Measurements from ENCODE around the gene TMEM135.
"Not testable (repeated sequence)": the region's sequence is repeated elsewhere in the genome, so short reads cannot be mapped to it uniquely, and the experiment has no call there.

The TMEM135 gene

GRCh38 chr11:87020764-87021365 lies 16.9 kb upstream of the TMEM135 start:
- DNase-seq (ENCODE audit: low read depth in 2 of 2) = peak in 1 of 2 experiments; percentile 6

DNA sequence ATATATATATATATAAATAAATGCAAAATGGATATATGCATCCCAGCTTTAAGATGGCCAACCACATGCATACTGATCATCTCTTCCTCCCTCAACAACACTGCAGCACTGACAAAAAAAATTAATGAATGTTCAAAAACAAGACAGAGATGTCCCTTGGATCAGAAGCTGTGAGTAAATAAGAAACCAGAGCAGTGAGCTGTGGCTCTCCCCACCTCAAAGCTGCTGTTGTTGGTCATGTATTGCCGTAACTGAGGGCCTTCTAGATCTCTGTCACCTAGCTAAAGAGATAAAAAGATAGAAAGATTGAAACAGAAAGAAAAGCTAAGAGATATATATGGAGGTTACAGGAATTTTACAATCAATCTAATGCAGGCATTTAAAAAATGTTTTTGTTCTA lies 15.5 kb upstream of the TMEM135 start:
- DNase-seq (ENCODE audit: low read depth in 2 of 2) = no peak

DNA sequence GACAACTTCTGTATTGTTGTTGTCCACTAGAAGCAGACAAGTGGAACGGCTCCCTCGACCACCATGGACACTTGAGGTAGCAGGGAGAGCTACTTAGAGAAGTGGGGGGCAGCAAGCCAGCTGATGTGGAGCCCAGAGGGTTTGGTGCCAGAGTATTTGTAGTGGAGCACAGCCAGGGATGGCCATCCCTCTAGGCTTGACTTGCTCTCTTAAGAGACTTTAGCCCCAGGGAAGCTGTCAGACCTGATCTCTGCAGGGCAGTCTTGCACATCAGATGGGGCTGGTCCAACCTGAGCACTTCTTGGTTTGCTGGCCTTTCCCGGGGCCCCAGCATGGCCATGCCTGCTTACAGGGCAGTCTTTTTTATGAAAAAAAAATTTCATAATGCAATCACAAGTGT lies 15.0 kb upstream of the TMEM135 start:
- DNase-seq (ENCODE audit: low read depth in 2 of 2) = no peak

GRCh38 chr11:87026415-87026814 lies 11.3 kb upstream of the TMEM135 start:
- not testable (repeated sequence) for DNase-seq (ENCODE audit: low read depth in 2 of 2)

- DNase-seq (ENCODE audit: low read depth in 2 of 2) = no peak
These were observed 7.2 kb upstream of the TMEM135 start for GRCh38 chr11:87030458-87031054.

DNA sequence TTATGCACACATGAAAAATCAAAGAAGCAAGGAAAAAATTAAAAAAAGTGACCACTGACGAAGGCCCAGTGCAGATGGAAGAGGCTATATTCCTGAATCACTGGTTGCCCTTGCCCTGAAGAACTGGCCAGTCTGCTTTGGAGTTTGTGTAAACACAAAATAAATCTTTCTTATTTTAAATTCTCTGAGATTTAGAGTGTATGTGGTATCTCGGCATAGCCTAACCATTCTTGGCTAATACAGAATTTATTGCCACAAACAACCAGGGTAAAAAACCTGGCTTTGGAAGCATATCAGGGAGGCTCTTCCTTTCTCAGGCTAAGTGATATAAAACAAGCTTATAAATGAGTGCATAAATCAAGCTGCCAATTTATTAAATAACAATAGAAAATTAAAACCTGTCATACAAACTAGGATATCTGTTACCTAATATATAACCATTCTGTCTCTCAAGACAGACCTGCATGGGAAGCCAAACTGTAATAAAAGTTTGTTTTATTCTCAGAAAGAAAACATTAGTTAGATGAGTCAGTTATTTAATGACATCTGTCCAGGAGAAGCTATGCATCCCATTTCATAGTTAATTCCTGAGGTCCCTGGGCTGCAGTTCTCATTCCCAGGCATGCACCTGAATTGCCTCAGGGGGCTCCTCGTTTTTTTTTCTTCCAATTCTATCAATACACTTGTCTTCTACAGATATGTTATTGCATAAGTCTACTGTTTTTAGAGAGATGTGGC lies 6.1 kb upstream of the TMEM135 start:
- no peak for DNase-seq (ENCODE audit: low read depth in 2 of 2)

GRCh38 chr11:87033561-87033960 lies 4.2 kb upstream of the TMEM135 start:
- no peak for DNase-seq (ENCODE audit: low read depth in 2 of 2)

DNA sequence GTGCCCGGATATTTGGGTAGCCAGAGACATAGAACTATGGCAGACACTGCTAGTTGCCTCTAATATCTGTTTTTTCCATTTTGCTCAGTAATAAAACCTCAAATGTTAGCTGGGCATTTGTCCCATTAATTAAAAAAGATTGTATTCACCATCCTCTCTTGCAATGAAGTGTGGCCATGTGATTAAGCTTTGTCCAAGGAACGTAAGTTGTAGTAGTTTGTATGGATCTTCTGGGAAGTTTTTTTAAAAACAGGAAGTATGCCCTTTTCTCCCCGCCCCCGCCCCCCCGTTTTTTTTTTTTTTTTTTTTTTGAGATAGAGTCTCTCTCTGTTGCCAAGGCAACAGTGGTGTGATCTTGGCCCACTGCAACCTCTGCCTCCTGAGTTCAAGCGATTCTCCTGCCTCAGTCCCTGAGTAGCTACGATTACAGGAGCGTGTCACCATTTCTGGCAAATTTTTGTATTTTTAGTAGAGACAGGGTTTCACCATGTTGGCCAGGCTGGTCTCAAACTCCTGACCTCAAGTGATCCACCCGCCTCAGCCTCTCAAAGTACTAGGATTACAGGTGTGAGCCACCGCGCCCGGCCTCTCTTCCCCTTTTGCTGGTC lies 1.7 kb upstream of the TMEM135 start:
- DNase-seq (ENCODE audit: low read depth in 2 of 2) = no peak

- DNase-seq (ENCODE audit: low read depth in 2 of 2) = no peak
These were observed 831 bp upstream of the TMEM135 start for GRCh38 chr11:87036756-87037449.

DNA sequence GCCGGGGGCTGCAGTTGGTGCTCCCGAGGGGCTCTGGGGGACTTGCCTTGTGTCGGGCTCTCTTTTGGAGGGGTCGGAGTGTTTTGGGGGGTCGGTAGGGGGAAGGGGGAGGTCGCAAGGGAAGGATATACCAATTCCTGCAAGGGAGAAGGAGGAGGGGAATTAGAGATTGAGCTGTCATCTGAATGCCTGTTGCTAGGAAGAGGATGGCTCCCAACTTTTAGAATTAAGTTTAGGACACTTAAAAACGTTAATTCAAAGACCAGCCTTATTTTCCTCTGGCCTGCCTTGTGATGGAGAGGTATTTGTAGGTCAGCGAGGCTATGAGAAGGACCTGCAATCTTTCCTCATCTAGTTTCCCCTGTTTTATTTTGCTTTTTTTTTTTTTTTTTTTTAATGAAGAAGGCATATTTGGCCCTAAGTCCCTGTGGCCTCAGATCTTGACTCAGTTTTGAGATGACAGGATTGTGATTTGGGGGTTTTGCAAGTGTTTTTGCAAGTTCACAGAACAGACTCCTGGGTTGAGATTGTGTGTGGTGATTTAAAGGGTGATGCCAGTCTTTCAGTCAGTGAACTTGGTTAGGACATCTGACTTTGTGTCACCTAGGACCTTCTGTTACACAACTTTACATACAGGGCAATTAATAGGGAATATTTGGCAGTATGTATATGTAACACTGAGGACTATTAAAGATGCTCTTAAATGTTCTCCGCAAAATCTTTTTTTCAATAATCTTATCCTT lies 672 bp downstream of the TMEM135 start:
- no peak for DNase-seq (ENCODE audit: low read depth in 2 of 2)

DNA sequence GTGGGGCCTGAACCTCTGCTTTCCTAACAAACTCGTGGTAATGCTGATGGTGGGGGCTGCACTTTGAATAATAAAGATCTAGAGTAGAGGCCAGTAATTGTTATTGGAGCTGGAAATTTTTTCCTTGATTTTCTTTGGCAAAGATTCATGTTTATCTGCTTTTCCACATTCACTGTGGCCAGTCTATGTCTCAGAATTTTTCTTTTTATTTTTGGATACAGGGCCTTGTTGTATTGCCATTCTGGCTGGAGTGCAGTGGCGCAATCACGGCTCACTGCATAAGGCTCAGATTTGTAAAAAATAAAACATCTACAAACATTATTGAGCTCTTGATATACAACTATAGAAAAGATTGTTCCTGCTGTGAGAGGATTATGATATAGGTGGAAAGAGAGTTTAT lies 1.6 kb downstream of the TMEM135 start:
- DNase-seq (ENCODE audit: low read depth in 2 of 2) = no peak

- no peak for DNase-seq (ENCODE audit: low read depth in 2 of 2)
These were observed 6.2 kb downstream of the TMEM135 start for GRCh38 chr11:87043894-87044293.

GRCh38 chr11:87046824-87047223 lies 9.1 kb downstream of the TMEM135 start:
- no peak for DNase-seq (ENCODE audit: low read depth in 2 of 2)

DNA sequence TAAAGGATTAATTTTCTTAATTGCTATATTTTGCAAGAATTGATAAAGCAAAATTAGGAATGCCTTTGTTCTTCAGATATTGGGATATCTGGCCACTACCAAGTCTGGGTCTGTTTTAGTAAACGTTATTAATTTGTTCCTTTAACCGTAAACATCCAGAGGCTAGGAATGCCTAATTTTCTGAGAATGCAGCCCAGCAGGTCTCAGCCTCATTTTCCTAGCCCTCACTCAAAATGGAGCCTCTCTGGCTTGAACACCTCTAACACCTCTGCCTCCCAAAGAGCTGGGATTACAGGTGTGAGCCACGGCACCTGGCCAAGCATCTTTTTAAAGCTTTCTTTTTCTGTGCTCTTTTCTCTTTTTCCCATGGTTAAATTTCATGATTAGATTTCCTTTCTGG lies 18.4 kb downstream of the TMEM135 start:
- DNase-seq (ENCODE audit: low read depth in 2 of 2) = no peak

DNA sequence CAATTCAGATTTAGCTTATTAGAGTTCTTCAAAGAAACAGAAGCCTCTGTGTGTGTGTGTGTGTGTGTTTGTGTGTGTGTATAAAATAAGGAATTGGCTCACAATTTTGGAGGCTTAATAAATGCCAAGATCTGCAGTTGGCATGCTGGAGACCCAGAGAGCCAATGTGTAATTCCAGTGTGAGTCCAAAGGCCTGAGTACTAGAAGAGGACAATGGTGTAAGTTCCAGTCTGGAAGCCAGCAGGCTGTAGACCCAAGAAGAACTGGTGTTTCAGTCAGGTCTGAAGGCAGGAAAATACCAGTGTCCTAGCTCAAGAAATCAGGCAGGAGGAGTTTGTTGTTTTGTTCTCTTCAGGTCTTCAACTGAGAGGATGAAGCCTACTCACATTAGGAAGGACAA lies 20.0 kb downstream of the TMEM135 start:
- DNase-seq (ENCODE audit: low read depth in 2 of 2) = no peak

DNA sequence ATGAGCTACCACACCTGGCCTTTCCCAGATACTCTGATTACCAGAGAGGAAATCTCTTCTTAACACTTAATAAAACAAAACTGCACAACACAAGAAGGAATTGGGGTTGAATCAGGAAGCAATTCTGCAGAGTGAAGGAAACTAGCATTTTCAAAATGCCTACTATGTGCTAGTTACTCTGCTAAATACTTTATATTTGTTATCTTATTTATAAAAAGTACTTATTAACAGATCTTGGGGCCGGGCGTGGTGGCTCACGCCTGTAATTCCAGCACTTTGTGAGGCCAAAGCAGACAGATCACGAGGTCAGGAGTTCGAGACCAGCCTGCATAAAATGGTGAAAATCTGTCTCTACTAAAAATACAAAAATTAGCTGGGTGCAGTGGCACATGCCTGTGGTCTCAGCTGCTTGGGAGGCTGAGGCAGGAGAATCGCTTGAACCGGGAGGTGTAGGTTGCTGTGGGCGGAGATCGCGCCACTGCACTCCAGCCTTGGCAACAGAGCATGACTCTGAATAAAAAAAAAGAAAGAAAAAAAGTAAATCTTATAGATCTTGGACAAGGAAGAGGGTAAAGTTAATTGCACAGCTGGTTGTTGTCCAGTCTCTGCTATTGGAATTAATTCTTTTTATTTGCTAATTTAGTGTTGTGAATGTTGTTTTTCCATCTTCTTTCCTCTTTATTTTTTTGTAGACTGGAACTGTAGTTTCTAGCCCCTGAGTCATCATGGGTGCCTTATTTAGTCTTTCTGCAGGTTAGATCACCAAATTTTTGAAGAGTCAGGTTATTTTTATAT lies 22.1 kb downstream of the TMEM135 start:
- no peak for DNase-seq (ENCODE audit: low read depth in 2 of 2)

- no peak for DNase-seq (ENCODE audit: low read depth in 2 of 2)
These were observed 24.0 kb downstream of the TMEM135 start for GRCh38 chr11:87061766-87062165.

GRCh38 chr11:87063982-87064381 lies 26.2 kb downstream of the TMEM135 start:
- no peak for DNase-seq (ENCODE audit: low read depth in 2 of 2)

- no peak for DNase-seq (ENCODE audit: low read depth in 2 of 2)
These were observed 35.1 kb downstream of the TMEM135 start for GRCh38 chr11:87072787-87073186.

GRCh38 chr11:87076260-87076783 lies 38.6 kb downstream of the TMEM135 start:
- no peak for DNase-seq (ENCODE audit: low read depth in 2 of 2)

Data from fibroblast of skin of left biceps (primary cell).